Endothelial cell of umbilical vein (primary cell): ENCODE measurements around the gene MATK. TPM values are rescaled to one million over a fixed set of nuclear protein-coding genes. Genes with fewer than 3 reads are reported as not detected.

Experiments used
- BruUV-seq: library from RNA; stranded (reverse); fragments of 400-500 nt; replicated peaks from 2 replicates; lab custom pipeline; 2021; lab: Mats Ljungman, UMichigan
- CTCF ChIA-PET: fragments of 300-600, 350-600 bp; sonication (Branson Sonifier 250); formaldehyde crosslinking; loops from one replicate; lab custom pipeline; 2021; ENCODE audit warnings: antibody characterized with exemption, inconsistent platforms; lab: Charles Lee
- POLR2A ChIA-PET: fragments of 300-600, 350-600 bp; sonication (Branson Sonifier 250); formaldehyde crosslinking; loops from one replicate; lab custom pipeline; 2021; ENCODE audit warnings: antibody characterized with exemption, inconsistent platforms; lab: Charles Lee
- DNase-seq: peaks from one replicate; pipeline ENCODE4 v3.0.0-alpha.2; 2011; ENCODE audit warnings: low read depth, low spot score
- FAIRE-seq: peaks from 2 replicates; lab custom pipeline; 2011; peaks lifted over from hg19 to GRCh38; lab: Jason Lieb, UNC
- H2AFZ ChIP-seq: 2 replicates; pipeline ENCODE4 v1.6.0; 2012; ENCODE audit warnings: low read depth, low read length, control low read depth, inconsistent platforms
- H3K27ac ChIP-seq: 2 replicates; pipeline ENCODE4 v1.5.1; 2011; ENCODE audit warnings: low read depth, mild to moderate bottlenecking, control low read depth, low read length, moderate library complexity; ENCODE audit not compliant: insufficient read depth
- H3K27me3 ChIP-seq, 2 experiments: 2 replicates each; pipeline versions ENCODE4 v1.6.0 to v1.6.1; 2011; ENCODE audit warnings: low read length in 2 of 2, mixed read lengths in 1 of 2; ENCODE audit not compliant: control insufficient read depth in 2 of 2, insufficient read depth in 2 of 2
- H3K36me3 ChIP-seq, 2 experiments: 2 replicates in 1 of 2; 3 replicates in 1 of 2; pipeline ENCODE4 v1.5.1; 2011; ENCODE audit warnings: low read length in 2 of 2, mild to moderate bottlenecking in 1 of 2, moderate library complexity in 1 of 2; ENCODE audit not compliant: control insufficient read depth in 2 of 2, insufficient read depth in 2 of 2; ENCODE audit errors: extremely low read depth in 1 of 2
- H3K4me1 ChIP-seq: 3 replicates; pipeline ENCODE4 v1.5.1; 2011; ENCODE audit warnings: mild to moderate bottlenecking, low read length; ENCODE audit not compliant: control insufficient read depth, insufficient read depth; ENCODE audit errors: extremely low read depth
- H3K4me2 ChIP-seq: 2 replicates; pipeline ENCODE4 v1.6.1; 2011; ENCODE audit warnings: low read length, control low read depth, mixed read lengths; ENCODE audit not compliant: insufficient read depth
- H3K4me3 ChIP-seq, 3 experiments: fragments of 200-600 bp in 1 of 3; sonication (generic), shearing (Covaris generic) in 1 of 3; replicated peaks in 1 of 3; 2 replicates each; pipeline ENCODE4 v1.5.1; 2011 to 2016; ENCODE audit warnings: control low read depth in 3 of 3, low read length in 3 of 3, mild to moderate bottlenecking in 2 of 3, inconsistent platforms in 1 of 3, low read depth in 1 of 3, moderate library complexity in 1 of 3; ENCODE audit not compliant: insufficient read depth in 1 of 3
- H3K79me2 ChIP-seq: 2 replicates; pipeline ENCODE4 v1.6.0; 2012; ENCODE audit warnings: low read length, inconsistent platforms; ENCODE audit not compliant: control insufficient read depth, insufficient read depth
- H3K9ac ChIP-seq: replicated peaks from 2 replicates; pipeline ENCODE3; 2011; ENCODE audit warnings: low read length, control low read depth; ENCODE audit not compliant: insufficient read depth; ENCODE audit errors: extremely low read depth
- H3K9me1 ChIP-seq: replicated peaks from 3 replicates; pipeline ENCODE4 v1.6.0; 2011; ENCODE audit warnings: mild to moderate bottlenecking, low read length; ENCODE audit not compliant: control insufficient read depth, insufficient read depth; ENCODE audit errors: extremely low read depth
- H3K9me3 ChIP-seq: replicated peaks from 2 replicates; pipeline ENCODE4 v1.5.1; 2012; ENCODE audit warnings: low read length, inconsistent platforms; ENCODE audit not compliant: control insufficient read depth, insufficient read depth
- H4K20me1 ChIP-seq: replicated peaks from 2 replicates; pipeline ENCODE3; 2011; ENCODE audit warnings: mild to moderate bottlenecking, low read length; ENCODE audit not compliant: control insufficient read depth, insufficient read depth; ENCODE audit errors: extremely low read depth
- CTCF ChIP-seq, 2 donors: IDR thresholded peaks; 1 replicate in 1 of 2; 2 replicates in 1 of 2; pipeline ENCODE4 v1.5.1; 2011; ENCODE audit warnings: low read length in 2 of 2, mild to moderate bottlenecking in 2 of 2, moderate library complexity in 2 of 2, control low read depth in 1 of 2, inconsistent platforms in 1 of 2, low read depth in 1 of 2; ENCODE audit not compliant: insufficient read depth in 1 of 2; ENCODE audit errors: extremely low read depth in 1 of 2
- EZH2 ChIP-seq: IDR thresholded peaks from 2 replicates; pipeline ENCODE4 v1.6.1; 2012; ENCODE audit warnings: borderline replicate concordance, low read depth, mild to moderate bottlenecking, moderate library complexity, low read length, inconsistent platforms; ENCODE audit not compliant: severe bottlenecking
- FOS ChIP-seq: IDR thresholded peaks from 2 replicates; pipeline ENCODE4 v1.6.1; 2011; ENCODE audit warnings: mild to moderate bottlenecking, low read length, moderate library complexity, borderline replicate concordance; ENCODE audit not compliant: insufficient read depth
- GATA2 ChIP-seq: IDR thresholded peaks from 2 replicates; pipeline ENCODE4 v1.7.0; 2011; ENCODE audit warnings: low read depth, mild to moderate bottlenecking, moderate library complexity, mixed read lengths, low read length; ENCODE audit not compliant: insufficient read length, insufficient read depth
- JUN ChIP-seq: IDR thresholded peaks from 2 replicates; pipeline ENCODE4 v1.6.1; 2011; ENCODE audit warnings: borderline replicate concordance, low read depth; ENCODE audit not compliant: insufficient read length, insufficient read depth
- MAX ChIP-seq: IDR thresholded peaks from 2 replicates; pipeline ENCODE4 v1.6.1; 2011; ENCODE audit not compliant: insufficient read depth, insufficient read length
- POLR2A ChIP-seq: IDR thresholded peaks from 2 replicates; pipeline ENCODE4 v1.6.1; 2012; ENCODE audit warnings: low read depth, mild to moderate bottlenecking, control low read depth, low read length
- POLR2AphosphoS5 ChIP-seq: IDR thresholded peaks from 2 replicates; pipeline ENCODE4 v1.6.1; 2012; ENCODE audit warnings: low read depth, mild to moderate bottlenecking, control low read depth, low read length, moderate library complexity; ENCODE audit not compliant: insufficient read depth
- dilution Hi-C: fragments of 300-500 bp; cut with MboI; formaldehyde crosslinking; loops from one replicate; pipeline ENCODE4 v1.15.0; 2019; ENCODE audit warnings: low sequenced_read_pairs; ENCODE audit not compliant: extremely low pct_ligation_motif_present
- intact Hi-C: fragments of 100-400 bp; cut with micrococcal nuclease; formaldehyde crosslinking; loops from one replicate; pipeline ENCODE4 v1.10.0; 2022
- polyA plus RNA-seq, 4 experiments: library from polyadenylated mRNA; depleted of rRNA in 3 of 4; stranded (reverse) in 3 of 4; unstranded in 1 of 4; fragments of >200 nt; gene quantifications; 2 replicates each; pipeline versions ENCODE4 v1.2.1 to v1.2.3, GENCODE V29; 2011 to 2012; ENCODE audit warnings: missing spikeins in 1 of 4
- total RNA-seq: library from RNA; stranded (reverse); gene quantifications from 2 replicates; pipeline ENCODE4 v1.2.3, GENCODE V29; 2021

Gene MATK
- total and polyA plus RNA-seq, 2 donors (not counting 3 experiments of a cell fraction or from before 2014, with no cell fraction given), result not detected

DNA sequence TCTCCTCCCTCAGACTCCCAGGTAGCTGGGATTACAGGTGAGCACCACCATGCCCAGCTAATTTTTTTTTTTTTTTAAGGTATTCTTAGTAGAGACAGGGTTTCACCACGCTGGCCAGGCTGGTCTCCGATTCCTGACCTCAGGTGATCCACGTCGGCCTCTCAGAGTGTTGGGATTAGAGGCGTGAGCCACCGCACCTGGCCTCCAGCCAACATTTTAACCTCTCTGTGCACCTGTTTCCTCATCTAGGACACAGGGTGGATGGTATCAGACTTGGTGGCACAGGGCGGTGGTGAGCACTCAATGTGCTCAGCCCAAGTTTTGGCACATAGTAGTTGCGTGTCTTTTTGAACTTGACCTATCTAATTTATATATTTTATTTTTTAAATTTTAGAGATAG lies 37.2 kb downstream of the MATK start:
- Histone ChIP-seq H3K27me3 (no peaks in the 10 kb centered on the region), H3K4me3 (no peak overlapping the region), H3K9ac (no peak overlapping the region), H4K20me1 (no peaks in the 10 kb centered on the region), H3K4me2 (no peak overlapping the region), H3K9me3 (no peaks in the 10 kb centered on the region), H3K9me1 (no peaks in the 10 kb centered on the region), H3K79me2 (no peaks in the 10 kb centered on the region), H3K36me3 (peaks cover 0 to 13% of the 10 kb centered on the region in 2 experiments), H3K27ac (no peak overlapping the region), H2AFZ (no peak overlapping the region), H3K4me1 (no peaks in the 10 kb centered on the region)
- POLR2A ChIA-PET, result no interaction called here
- no peak for FAIRE-seq
- dilution Hi-C loops (no loop called here), intact Hi-C loops (no loop called here)
- CTCF ChIA-PET, result no interaction called here
- TF ChIP-seq JUN (no peak), POLR2A (no peak), GATA2 (no peak), FOS (no peak), CTCF (IDR thresholded peaks at IDR 0.05; ENCODE audit: extremely low read depth in 1 of 2, insufficient read depth in 1 of 2, low read depth in 1 of 2, low read length in 2 of 2) (no peak), MAX (no peak), EZH2 (no peak), POLR2AphosphoS5 (no peak)
- no TSS peak for BruUV-seq
- DNase-seq, result no peak
